ENCODE measurements around the gene MEF2B.

DNA sequence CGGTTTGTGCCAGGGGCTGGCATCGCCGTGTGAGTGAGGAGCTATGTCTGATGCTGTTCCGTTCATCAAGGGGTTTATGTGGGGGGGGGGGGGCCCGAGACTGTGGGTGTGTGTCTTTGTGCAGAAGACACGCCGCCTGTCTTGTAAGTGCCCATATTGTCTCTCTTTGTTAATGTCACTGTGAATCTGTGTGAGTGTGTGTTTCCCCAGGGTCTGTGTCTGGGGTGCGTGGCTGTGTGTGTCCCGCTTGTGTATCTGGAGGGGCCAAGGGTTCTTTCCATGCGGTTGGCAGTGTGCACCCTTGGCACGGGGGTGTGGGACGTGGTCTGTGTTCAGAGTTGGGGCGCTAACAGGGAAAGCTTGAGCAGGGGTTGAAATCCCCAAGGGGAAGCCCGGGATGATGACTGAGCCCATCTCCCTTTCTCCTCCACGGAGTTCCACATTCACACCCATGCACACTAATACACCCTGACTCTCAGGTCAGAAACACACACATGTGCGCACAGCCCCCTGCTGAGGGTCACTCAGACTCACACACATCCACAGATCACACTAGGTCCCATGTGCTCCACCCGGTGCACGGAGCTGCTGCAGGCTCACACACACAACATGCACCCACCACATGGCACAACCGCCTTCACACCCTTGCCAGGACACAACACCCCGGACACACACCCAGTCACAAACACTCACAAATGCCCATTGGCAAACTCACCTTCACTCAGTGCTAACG is 43.5 kb upstream of the MEF2B start:
- no peak for TF ChIP-seq POLR2A (IDR thresholded peaks at IDR 0.05)
- TF ChIP-seq, protein P1, sequence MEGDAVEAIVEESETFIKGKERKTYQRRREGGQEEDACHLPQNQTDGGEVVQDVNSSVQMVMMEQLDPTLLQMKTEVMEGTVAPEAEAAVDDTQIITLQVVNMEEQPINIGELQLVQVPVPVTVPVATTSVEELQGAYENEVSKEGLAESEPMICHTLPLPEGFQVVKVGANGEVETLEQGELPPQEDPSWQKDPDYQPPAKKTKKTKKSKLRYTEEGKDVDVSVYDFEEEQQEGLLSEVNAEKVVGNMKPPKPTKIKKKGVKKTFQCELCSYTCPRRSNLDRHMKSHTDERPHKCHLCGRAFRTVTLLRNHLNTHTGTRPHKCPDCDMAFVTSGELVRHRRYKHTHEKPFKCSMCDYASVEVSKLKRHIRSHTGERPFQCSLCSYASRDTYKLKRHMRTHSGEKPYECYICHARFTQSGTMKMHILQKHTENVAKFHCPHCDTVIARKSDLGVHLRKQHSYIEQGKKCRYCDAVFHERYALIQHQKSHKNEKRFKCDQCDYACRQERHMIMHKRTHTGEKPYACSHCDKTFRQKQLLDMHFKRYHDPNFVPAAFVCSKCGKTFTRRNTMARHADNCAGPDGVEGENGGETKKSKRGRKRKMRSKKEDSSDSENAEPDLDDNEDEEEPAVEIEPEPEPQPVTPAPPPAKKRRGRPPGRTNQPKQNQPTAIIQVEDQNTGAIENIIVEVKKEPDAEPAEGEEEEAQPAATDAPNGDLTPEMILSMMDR (IDR thresholded peaks at IDR 0.05): no peak

Data from right lobe of liver (tissue), 4 donors.